HEK293T (cell line): Measurements from ENCODE around the gene WWTR1.

Experiments
- CTCF ChIA-PET: fragments of 350-600 bp; formaldehyde crosslinking; extraction: SDS; loops from one replicate; lab custom pipeline; 2021; ENCODE audit warnings: antibody characterized with exemption, inconsistent platforms; lab: Yijun Ruan, JAX
- POLR2A ChIA-PET: fragments of 350-600 bp; formaldehyde crosslinking; extraction: SDS; loops from one replicate; lab custom pipeline; 2020; ENCODE audit warnings: antibody characterized with exemption, inconsistent platforms; lab: Yijun Ruan, JAX
- DNase-seq: peaks from one replicate; pipeline ENCODE4 v3.0.0; 2012; ENCODE audit warnings: mixed read lengths; ENCODE audit errors: extremely low spot score
- ARNT ChIP-seq: fragments of 450-650 bp; IDR thresholded peaks from 2 replicates; pipeline ENCODE4 v1.6.1; 2017; ENCODE audit warnings: mild to moderate bottlenecking
- BHLHE40 ChIP-seq: fragments of 450-650 bp; IDR thresholded peaks from 2 replicates; pipeline ENCODE4 v1.6.1; 2016; ENCODE audit warnings: mild to moderate bottlenecking, moderate library complexity, borderline replicate concordance
- CTBP1 ChIP-seq: fragments of 450-650 bp; IDR thresholded peaks from 2 replicates; pipeline ENCODE4 v1.6.1; 2016; ENCODE audit warnings: borderline replicate concordance
- ELF4 ChIP-seq: fragments of 450-650 bp; IDR thresholded peaks from 2 replicates; pipeline ENCODE4 v1.6.1; 2017; ENCODE audit warnings: antibody characterized with exemption
- FOXA1 ChIP-seq: fragments of 450-650 bp; IDR thresholded peaks from 2 replicates; pipeline ENCODE4 v1.6.1; 2016; ENCODE audit warnings: mild to moderate bottlenecking
- FOXK2 ChIP-seq: fragments of 450-650 bp; IDR thresholded peaks from 2 replicates; pipeline ENCODE4 v1.6.1; 2016; ENCODE audit warnings: mild to moderate bottlenecking
- FOXM1 ChIP-seq: fragments of 450-650 bp; IDR thresholded peaks from 2 replicates; pipeline ENCODE4 v1.6.1; 2017; ENCODE audit warnings: mild to moderate bottlenecking, borderline replicate concordance
- HDGF ChIP-seq: fragments of 450-650 bp; IDR thresholded peaks from 2 replicates; pipeline ENCODE4 v1.6.1; 2017; ENCODE audit warnings: antibody characterized with exemption, borderline replicate concordance
- L3MBTL2 ChIP-seq: fragments of 450-650 bp; conservative IDR thresholded peaks from 2 replicates; pipeline ENCODE4 v1.6.1; 2016; ENCODE audit warnings: mild to moderate bottlenecking
- LEF1 ChIP-seq: fragments of 450-650 bp; IDR thresholded peaks from 2 replicates; pipeline ENCODE4 v1.6.1; 2017; ENCODE audit warnings: mild to moderate bottlenecking, borderline replicate concordance
- NFRKB ChIP-seq: fragments of 450-650 bp; IDR thresholded peaks from 2 replicates; pipeline ENCODE4 v1.6.1; 2016; ENCODE audit warnings: mild to moderate bottlenecking, moderate library complexity
- PKNOX1 ChIP-seq: fragments of 450-650 bp; IDR thresholded peaks from 2 replicates; pipeline ENCODE4 v1.6.1; 2016
- SP1 ChIP-seq: fragments of 450-650 bp; IDR thresholded peaks from 2 replicates; pipeline ENCODE4 v1.6.1; 2017
- SUZ12 ChIP-seq: fragments of 450-650 bp; IDR thresholded peaks from 2 replicates; pipeline ENCODE4 v1.6.1; 2016; ENCODE audit warnings: mild to moderate bottlenecking
- TARDBP ChIP-seq: fragments of 450-650 bp; IDR thresholded peaks from 2 replicates; pipeline ENCODE4 v1.6.1; 2016
- ZNF384 ChIP-seq: fragments of 450-650 bp; IDR thresholded peaks from 2 replicates; pipeline ENCODE4 v1.6.1; 2016

Gene WWTR1

GRCh38 chr3:149585401-149585726, 72.5 kb downstream of the WWTR1 start:
- no peak for DNase-seq
- no peak for TF ChIP-seq PKNOX1
- TF ChIP-seq ARNT = no peak
- TF ChIP-seq SP1 = no peak
- TF ChIP-seq FOXM1 = no peak
- no peak for TF ChIP-seq BHLHE40
- TF ChIP-seq HDGF = no peak
- TF ChIP-seq FOXK2 = no peak
- TF ChIP-seq L3MBTL2 = no peak
- no peak for TF ChIP-seq TARDBP
- no peak for TF ChIP-seq NFRKB
- no peak for TF ChIP-seq ELF4
- TF ChIP-seq CTBP1 = no peak
- TF ChIP-seq FOXA1 = no peak
- no peak for TF ChIP-seq ZNF384
- no peak for TF ChIP-seq LEF1
- TF ChIP-seq SUZ12 = no peak
- ChIA-PET CTCF (no interaction called here), POLR2A (no interaction called here)

- no peak for DNase-seq
- TF ChIP-seq ELF4 = no peak
- TF ChIP-seq SP1 = no peak
- TF ChIP-seq PKNOX1 = no peak
- TF ChIP-seq SUZ12 = no peak
- TF ChIP-seq CTBP1 = no peak
- no peak for TF ChIP-seq NFRKB
- no peak for TF ChIP-seq FOXM1
- TF ChIP-seq FOXK2 = no peak
- no peak for TF ChIP-seq TARDBP
- TF ChIP-seq BHLHE40 = no peak
- TF ChIP-seq L3MBTL2 = no peak
- TF ChIP-seq HDGF = no peak
- TF ChIP-seq ARNT = no peak
- no peak for TF ChIP-seq ZNF384
- TF ChIP-seq LEF1 = no peak
- no peak for TF ChIP-seq FOXA1
- ChIA-PET CTCF (interaction anchor here (1.1 to 1.7 kb wide), 2 partner anchors 15 to 169 kb away, joined by 3 to 4 read pairs; no protein-coding TSS in a partner anchor), POLR2A (no interaction called here)
Measured at GRCh38 chr3:149583921-149584635, 73.7 kb downstream of the WWTR1 start.

- POLR2A ChIA-PET = no interaction called here
Measured at GRCh38 chr3:149582395-149582794, 75.4 kb downstream of the WWTR1 start.

GRCh38 chr3:149581681-149582370, 76.0 kb downstream of the WWTR1 start:
- ChIA-PET CTCF (no interaction called here), POLR2A (interaction anchor here (1.0 kb wide), 1 partner anchor 76 kb away, joined by 3 read pairs; the partner anchor contains the start of gene WWTR1)
- no peak for DNase-seq
- TF ChIP-seq PKNOX1 (no peak), L3MBTL2 (no peak), BHLHE40 (no peak), HDGF (no peak), LEF1 (no peak), SUZ12 (no peak), ELF4 (no peak), FOXM1 (no peak), SP1 (no peak), ARNT (no peak), ZNF384 (no peak), NFRKB (no peak), FOXA1 (no peak), TARDBP (no peak), CTBP1 (no peak), FOXK2 (no peak)

More at GRCh38 chr3:149582395-149582794, 75.4 kb downstream of the WWTR1 start:
- no peak for DNase-seq
- no peak for TF ChIP-seq LEF1
- TF ChIP-seq NFRKB = no peak
- no peak for TF ChIP-seq L3MBTL2
- no peak for TF ChIP-seq BHLHE40
- TF ChIP-seq ZNF384 = no peak
- no peak for TF ChIP-seq ELF4
- TF ChIP-seq FOXM1 = no peak
- no peak for TF ChIP-seq ARNT
- no peak for TF ChIP-seq FOXA1
- no peak for TF ChIP-seq CTBP1
- no peak for TF ChIP-seq SUZ12
- TF ChIP-seq FOXK2 = no peak
- TF ChIP-seq HDGF = no peak
- no peak for TF ChIP-seq SP1
- TF ChIP-seq TARDBP = no peak
- no peak for TF ChIP-seq PKNOX1
- CTCF ChIA-PET = no interaction called here

GRCh38 chr3:149581248-149581647, 76.6 kb downstream of the WWTR1 start:
- no peak for DNase-seq
- ChIA-PET CTCF (interaction anchor here (0.6 kb wide), 1 partner anchor 701 kb away, joined by 4 read pairs; no protein-coding TSS in a partner anchor), POLR2A (interaction anchor here (1.0 kb wide), 1 partner anchor 77 kb away, joined by 3 read pairs; the partner anchor contains the start of gene WWTR1)
- TF ChIP-seq BHLHE40 = no peak
- no peak for TF ChIP-seq NFRKB
- TF ChIP-seq L3MBTL2 = no peak
- TF ChIP-seq LEF1 = no peak
- TF ChIP-seq TARDBP = no peak
- no peak for TF ChIP-seq ZNF384
- TF ChIP-seq HDGF = no peak
- TF ChIP-seq SP1 = no peak
- no peak for TF ChIP-seq ARNT
- TF ChIP-seq FOXM1 = no peak
- TF ChIP-seq PKNOX1 = no peak
